Body of pancreas (tissue), 4 donors: ENCODE results near the gene NFKB1. TPM values are rescaled to one million over a fixed set of nuclear protein-coding genes. Genes with fewer than 3 reads are reported as not detected.

Source experiments
- ATAC-seq: fragments of 150-250 bp; one replicate; pipeline ENCODE4 v1.9.1; 2016
- DNase-seq, 4 donors: peaks; one replicate each; pipeline ENCODE4 v3.0.0-alpha.2; 2019
- H3K27ac ChIP-seq, 4 donors: fragments of 200-600 bp; sonication (generic); 1 replicate in 3 of 4; 2 replicates in 1 of 4; pipeline versions ENCODE4 v1.5.1 to v1.6.1; 2016 to 2019; ENCODE audit warnings: mild to moderate bottlenecking in 1 of 4, mixed read lengths in 1 of 4, moderate library complexity in 1 of 4
- H3K27me3 ChIP-seq, 2 donors: fragments of 200-600 bp; sonication (generic); one replicate each; pipeline ENCODE4 v1.6.0; 2016; ENCODE audit warnings: mild to moderate bottlenecking in 1 of 2
- H3K36me3 ChIP-seq, 2 donors: fragments of 200-600 bp; sonication (generic); replicated peaks in 1 of 2; 2 replicates each; pipeline ENCODE4 v1.5.1; 2016; ENCODE audit warnings: low read depth in 2 of 2; ENCODE audit not compliant: insufficient read depth in 1 of 2
- H3K4me1 ChIP-seq: fragments of 200-600 bp; sonication (generic); one replicate; pipeline ENCODE4 v1.6.0; 2016
- H3K4me3 ChIP-seq, 2 donors: fragments of 200-600 bp; sonication (generic); 1 replicate in 1 of 2; 2 replicates in 1 of 2; pipeline ENCODE4 v1.5.1; 2016 to 2019
- H3K9me3 ChIP-seq, 3 donors: fragments of 200-600 bp; sonication (generic); 1 replicate in 2 of 3; 2 replicates in 1 of 3; pipeline ENCODE4 v1.5.1; 2016
- CTCF ChIP-seq, 7 experiments: fragments of 450-650 bp in 4 of 7; fragments of 200-600 bp in 3 of 7; sonication (generic) in 3 of 7; IDR thresholded peaks; one replicate each; pipeline ENCODE4 v1.5.1; 2016 to 2019; ENCODE audit warnings: antibody characterized with exemption in 7 of 7
- POLR2A ChIP-seq, 3 donors: fragments of 450-650 bp; IDR thresholded peaks; one replicate each; pipeline ENCODE4 v1.6.1; 2016; ENCODE audit warnings: antibody characterized with exemption in 3 of 3, mild to moderate bottlenecking in 2 of 3
- WGBS, 2 donors: methylation state at CpG; one replicate each; pipeline ENCODE4 v1.1.5; 2017; 5-methylcytosine and 5-hydroxymethylcytosine counted together
- intact Hi-C: fragments of 100-400 bp; cut with DNase I; formaldehyde crosslinking; loops from one replicate; pipeline ENCODE4 v1.15.1; 2023
- total RNA-seq, 2 donors: library from RNA; depleted of rRNA; stranded (reverse); fragments of >200 nt; gene quantifications; one replicate each; pipeline ENCODE4 v1.1.0, GENCODE V29; 2016

NFKB1 gene
- total RNA-seq, 2 donors from 2014 or later, result 14.5 to 20.5 TPM

GRCh38 chr4:102560115-102560514, 59.0 kb downstream of the NFKB1 start:
- no peak overlapping the region for H3K4me3 ChIP-seq
- ATAC-seq (no peak), DNase-seq (no peak)
- H3K4me1 ChIP-seq, result peaks cover 6% of the 10 kb centered on the region
- intact Hi-C loops, result no loop called here
- H3K9me3 ChIP-seq, result no peaks in the 10 kb centered on the region
- no peaks in the 10 kb centered on the region for H3K27me3 ChIP-seq
- H3K36me3 ChIP-seq, result no peaks in the 10 kb centered on the region
- WGBS, 2 donors, result 48 to 59% methylated on average over 5 of the region's 5 CpGs
- TF ChIP-seq POLR2A (IDR thresholded peaks at IDR 0.05) (no peak), CTCF (IDR thresholded peaks at IDR 0.05) (no peak)
- H3K27ac ChIP-seq, result no peak overlapping the region

GRCh38 chr4:102560571-102561341, 59.6 kb downstream of the NFKB1 start:
- Histone ChIP-seq H3K27ac (no peak overlapping the region), H3K36me3 (no peaks in the 10 kb centered on the region), H3K9me3 (no peaks in the 10 kb centered on the region), H3K4me3 (no peak overlapping the region), H3K27me3 (no peaks in the 10 kb centered on the region), H3K4me1 (peaks cover 6% of the 10 kb centered on the region)
- ATAC-seq (peak; percentile 63), DNase-seq (no peak)
- intact Hi-C loops, result no loop called here
- WGBS, 2 donors, result 85 to 86% methylated on average over 4 of the region's 4 CpGs
- TF ChIP-seq CTCF (IDR thresholded peaks at IDR 0.05), result no peak
- TF ChIP-seq POLR2A (IDR thresholded peaks at IDR 0.05), result no peak

GRCh38 chr4:102563000-102563399, 61.8 kb downstream of the NFKB1 start:
- H3K9me3 ChIP-seq, result no peaks in the 10 kb centered on the region
- no peak overlapping the region for H3K27ac ChIP-seq
- no peaks in the 10 kb centered on the region for H3K27me3 ChIP-seq
- no peaks in the 10 kb centered on the region for H3K36me3 ChIP-seq
- ATAC-seq (no peak), DNase-seq (no peak)
- H3K4me3 ChIP-seq, result no peak overlapping the region
- TF ChIP-seq CTCF (IDR thresholded peaks at IDR 0.05) (no peak), POLR2A (IDR thresholded peaks at IDR 0.05) (no peak)
- intact Hi-C loops, result no loop called here
- 72 to 76% methylated on average over 1 of the region's 1 CpG for WGBS, 2 donors
- H3K4me1 ChIP-seq, result peaks cover 17% of the 10 kb centered on the region

- H3K36me3 ChIP-seq, result no peaks in the 10 kb centered on the region
- ATAC-seq (no peak), DNase-seq (no peak)
- H3K27ac ChIP-seq, result no peak overlapping the region
- peaks cover 32% of the 10 kb centered on the region for H3K4me1 ChIP-seq
- intact Hi-C loops, result no loop called here
- no peaks in the 10 kb centered on the region for H3K27me3 ChIP-seq
- H3K9me3 ChIP-seq, result no peaks in the 10 kb centered on the region
- 75 to 97% methylated on average over 4 of the region's 4 CpGs for WGBS, 2 donors
- H3K4me3 ChIP-seq, result no peak overlapping the region
- TF ChIP-seq POLR2A (IDR thresholded peaks at IDR 0.05) (no peak), CTCF (IDR thresholded peaks at IDR 0.05) (no peak)
Measured at GRCh38 chr4:102564399-102565059, 63.4 kb downstream of the NFKB1 start.
